Occipital lobe (tissue), 2 donors: ENCODE measurements around the gene FANCE. TPM values are rescaled to one million over a fixed set of nuclear protein-coding genes. Genes with fewer than 3 reads are reported as not detected.

ENCODE experiments used
- small RNA-seq: library from RNA; depleted of rRNA; stranded (forward); fragments of <200 nt; gene quantifications from one replicate; pipeline ENCODE3, GENCODE V24; 2014
- total RNA-seq: library from RNA; depleted of rRNA; stranded (reverse); fragments of >200 nt; gene quantifications from one replicate; pipeline ENCODE4 v1.2.3, GENCODE V29; 2014

Gene FANCE
- total RNA-seq, 1 donor from 2014 or later, result 9.5 TPM

Small RNAs within 50 kb of the gene (small RNA-seq; reads per million reads assigned to genes)
- not detected for gene MIR7111

Other genes starting within 250 kb of the FANCE start
- gene SCUBE3, start 238.4 kb upstream of the FANCE start, total RNA-seq, result 1.7 TPM
- 11.1 TPM for gene ZNF76, start 192.6 kb upstream of the FANCE start, total RNA-seq
- 0.47 TPM for gene DEF6, start 154.5 kb upstream of the FANCE start, total RNA-seq
- 2.2 TPM for gene PPARD, start 109.8 kb upstream of the FANCE start, total RNA-seq
- 1,537 TPM for gene RPL10A, start 16.1 kb downstream of the FANCE start, total RNA-seq
- gene TEAD3, start 44.7 kb downstream of the FANCE start, total RNA-seq, result 0.16 TPM
- gene TULP1, start 60.6 kb downstream of the FANCE start, total RNA-seq, result 0.47 TPM
- gene FKBP5, start 236.6 kb downstream of the FANCE start, total RNA-seq, result 3.1 TPM